ENCODE measurements around the gene GLMP.

DNA sequence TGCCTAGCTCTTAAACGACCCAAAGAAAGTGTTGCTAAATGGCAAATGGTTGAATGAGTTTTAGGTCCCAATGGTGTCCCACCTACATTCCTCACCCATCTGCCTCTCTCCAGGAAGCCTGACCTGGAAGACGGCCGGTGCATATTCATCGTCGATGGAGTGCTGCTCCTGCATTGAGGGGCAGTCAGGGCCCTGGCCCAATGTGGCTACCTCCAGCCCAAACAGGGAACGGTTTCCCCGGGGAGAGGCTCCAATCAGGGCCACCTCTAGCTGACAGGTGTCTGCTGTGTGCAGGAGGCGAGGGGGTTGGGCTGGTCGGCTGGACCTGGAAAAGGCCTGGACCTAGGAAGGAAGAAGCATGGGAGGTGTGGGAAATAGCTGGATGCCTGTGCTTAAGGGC lies 1.6 kb downstream of the GLMP start:
- TF ChIP-seq POLR2A (IDR thresholded peaks at IDR 0.05) = no peak
- TF ChIP-seq, protein P1, sequence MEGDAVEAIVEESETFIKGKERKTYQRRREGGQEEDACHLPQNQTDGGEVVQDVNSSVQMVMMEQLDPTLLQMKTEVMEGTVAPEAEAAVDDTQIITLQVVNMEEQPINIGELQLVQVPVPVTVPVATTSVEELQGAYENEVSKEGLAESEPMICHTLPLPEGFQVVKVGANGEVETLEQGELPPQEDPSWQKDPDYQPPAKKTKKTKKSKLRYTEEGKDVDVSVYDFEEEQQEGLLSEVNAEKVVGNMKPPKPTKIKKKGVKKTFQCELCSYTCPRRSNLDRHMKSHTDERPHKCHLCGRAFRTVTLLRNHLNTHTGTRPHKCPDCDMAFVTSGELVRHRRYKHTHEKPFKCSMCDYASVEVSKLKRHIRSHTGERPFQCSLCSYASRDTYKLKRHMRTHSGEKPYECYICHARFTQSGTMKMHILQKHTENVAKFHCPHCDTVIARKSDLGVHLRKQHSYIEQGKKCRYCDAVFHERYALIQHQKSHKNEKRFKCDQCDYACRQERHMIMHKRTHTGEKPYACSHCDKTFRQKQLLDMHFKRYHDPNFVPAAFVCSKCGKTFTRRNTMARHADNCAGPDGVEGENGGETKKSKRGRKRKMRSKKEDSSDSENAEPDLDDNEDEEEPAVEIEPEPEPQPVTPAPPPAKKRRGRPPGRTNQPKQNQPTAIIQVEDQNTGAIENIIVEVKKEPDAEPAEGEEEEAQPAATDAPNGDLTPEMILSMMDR (IDR thresholded peaks at IDR 0.05) = no peak
